GM19238 (cell line): ENCODE results near the gene KCNH3.
"Not testable (repeated sequence)": the region's sequence is repeated elsewhere in the genome, so short reads cannot be mapped to it uniquely, and the experiment has no call there.

Experiments used
- DNase-seq: peaks from one replicate; pipeline ENCODE4 v3.0.0; 2011; ENCODE audit warnings: low spot score; ENCODE audit not compliant: insufficient read length

The KCNH3 gene

GRCh38 chr12:49584591-49584990 is 45.8 kb downstream of the KCNH3 start:
- DNase-seq = no peak

- no peak for DNase-seq
Measured at GRCh38 chr12:49585477-49586459, 46.9 kb downstream of the KCNH3 start.

GRCh38 chr12:49587174-49587908 is 48.5 kb downstream of the KCNH3 start:
- DNase-seq = no peak

DNA sequence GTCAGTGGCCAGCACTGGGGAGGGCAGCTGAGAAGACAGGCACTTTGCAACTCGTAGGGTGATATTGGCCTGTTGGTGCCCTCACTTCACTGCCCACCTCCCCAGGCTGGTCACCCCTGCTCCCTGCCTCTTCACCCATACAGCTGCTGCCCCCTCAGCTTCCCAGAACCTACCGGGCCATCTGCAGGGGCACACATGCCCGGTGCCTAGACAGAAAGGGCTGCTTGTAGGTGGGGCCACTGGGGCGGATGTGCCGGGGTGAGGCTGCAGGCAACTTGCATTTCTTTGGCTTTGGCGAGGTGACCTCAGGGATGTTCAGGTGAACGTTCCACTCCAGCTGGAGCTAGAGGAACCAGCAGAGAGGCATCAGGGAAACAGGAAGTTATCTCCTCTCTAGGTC is 49.5 kb downstream of the KCNH3 start:
- DNase-seq = no peak

DNA sequence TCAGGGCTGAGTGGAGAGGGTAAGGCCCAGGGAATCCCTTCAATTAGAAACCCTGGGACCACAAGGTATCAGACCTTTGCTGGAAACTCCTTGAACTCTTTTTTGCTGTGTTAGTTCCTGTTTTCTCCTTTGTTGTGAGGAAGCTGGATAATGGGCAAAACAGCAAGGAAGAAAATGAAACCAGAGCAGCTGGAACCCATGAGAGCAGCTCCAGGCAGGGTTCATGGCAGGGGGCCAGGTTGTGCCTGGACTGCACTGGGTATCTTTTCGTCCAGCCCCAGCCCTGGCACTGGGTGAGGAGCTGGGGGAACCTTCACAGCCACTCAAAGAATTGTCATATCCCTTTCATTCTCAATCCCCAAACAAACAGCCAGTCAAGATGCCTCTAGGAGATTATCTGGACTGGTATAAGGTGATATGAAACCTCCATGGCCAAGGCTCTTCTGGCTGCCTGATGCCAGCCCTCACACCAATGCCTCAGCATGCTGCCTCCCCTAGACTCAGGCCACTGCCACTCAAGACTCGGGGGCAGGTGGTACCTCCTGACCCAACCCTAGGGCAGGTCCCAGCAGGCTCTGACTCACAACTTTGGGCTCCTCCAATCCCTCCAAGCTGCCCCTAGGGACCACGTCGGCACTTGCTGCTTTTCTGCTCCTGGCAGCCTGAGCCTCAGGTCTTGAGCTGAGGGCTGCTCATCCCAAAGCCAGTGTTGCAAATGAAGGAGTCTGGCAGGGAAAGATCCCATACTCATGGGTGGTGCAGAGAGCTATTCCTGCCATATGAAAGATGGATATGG is 50.1 kb downstream of the KCNH3 start:
- no peak for DNase-seq

DNA sequence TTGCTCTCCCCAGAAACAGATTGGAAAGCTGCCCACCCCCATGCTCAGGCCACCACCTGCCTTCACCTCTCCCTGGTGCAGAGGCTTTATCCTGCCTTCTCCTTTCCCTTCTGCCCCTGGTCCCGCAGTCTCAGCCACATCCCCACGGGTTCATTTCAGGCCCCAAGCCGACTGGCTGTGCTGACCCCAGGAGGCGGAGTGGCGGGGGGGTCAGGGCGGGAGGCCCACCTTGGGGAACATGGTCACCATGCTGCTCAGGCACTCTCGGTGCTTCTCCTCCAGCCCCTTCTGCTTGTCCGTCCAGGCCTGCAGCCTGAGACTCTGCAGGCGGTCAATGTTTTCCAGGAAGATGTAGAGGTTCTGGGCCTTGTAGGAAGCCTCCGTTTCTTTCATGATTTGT is 59.7 kb downstream of the KCNH3 start:
- DNase-seq = no peak

GRCh38 chr12:49599961-49600360 is 61.1 kb downstream of the KCNH3 start:
- DNase-seq = no peak

DNA sequence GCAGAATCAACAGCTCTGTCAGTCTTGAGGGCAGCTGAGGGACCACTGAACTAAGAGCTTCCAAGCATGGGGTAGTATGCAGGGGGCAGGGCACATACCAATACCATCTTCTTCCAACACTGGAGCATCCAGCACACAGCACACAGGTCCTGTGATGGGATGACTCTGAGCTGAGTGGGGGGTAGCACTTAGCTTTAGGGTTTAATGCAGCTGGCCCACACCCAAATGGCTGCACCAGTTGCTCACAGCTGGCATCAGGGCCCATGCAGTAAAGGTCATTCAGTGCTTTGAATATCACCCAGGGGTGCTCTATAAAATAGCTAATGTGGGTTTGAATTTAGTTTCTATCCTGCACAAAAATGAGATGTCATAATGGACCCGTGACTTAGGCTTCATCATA is 64.9 kb downstream of the KCNH3 start:
- DNase-seq = no peak

DNA sequence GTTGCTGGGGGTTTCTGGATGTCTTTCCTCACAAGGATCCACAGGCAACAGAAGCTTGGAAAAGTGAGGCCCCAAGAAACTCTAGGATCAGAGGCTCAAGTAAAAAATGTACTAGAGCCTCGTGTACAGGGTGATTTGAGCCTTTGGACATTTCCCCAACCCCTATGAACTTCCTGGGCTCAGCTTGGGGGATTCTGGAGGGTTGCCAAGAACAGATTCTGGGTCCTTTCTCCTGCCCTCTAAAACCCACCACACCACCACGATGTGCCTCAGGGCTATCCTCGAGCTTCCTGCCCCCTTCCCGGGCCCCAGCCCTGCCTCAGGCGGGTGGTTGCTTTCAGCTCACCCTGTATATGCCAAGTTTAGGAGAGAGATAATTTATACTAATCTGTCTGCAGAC is 66.0 kb downstream of the KCNH3 start:
- DNase-seq = no peak

DNA sequence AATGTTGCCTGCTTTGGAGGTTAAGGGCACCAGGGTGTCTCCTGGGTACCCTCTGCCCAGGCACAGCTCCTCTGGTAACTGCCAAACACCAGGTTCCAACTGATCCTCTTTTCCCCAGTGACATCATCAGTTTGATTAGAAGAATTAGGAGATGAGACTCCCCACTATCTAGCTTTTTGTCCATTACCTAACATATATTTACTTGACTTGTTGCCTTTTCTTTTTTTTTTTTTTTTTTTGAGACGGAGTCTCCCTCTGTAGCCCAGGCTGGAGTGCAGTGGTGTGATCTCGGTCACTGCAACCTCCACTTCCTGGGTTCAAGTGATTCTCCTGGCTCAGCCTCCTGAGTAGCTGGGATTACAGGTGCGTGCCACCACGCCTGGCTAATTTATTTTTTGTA is 66.7 kb downstream of the KCNH3 start, which contains the start of gene FAM186B:
TSS of gene FAM186B (minus strand) at position 101 of the 400 bp plus-strand sequence. CDS start 162 bp downstream, outside the sequence.
- DNase-seq = not testable (repeated sequence)
